OCI-LY7 (cell line): ENCODE data around the gene CDR2.

ENCODE experiments used
- CTCF ChIP-seq: fragments of 200-600 bp; sonication (generic); conservative IDR thresholded peaks from 2 replicates; pipeline ENCODE4 v1.5.1; 2014; ENCODE audit warnings: mild to moderate bottlenecking, antibody characterized with exemption, low read length, moderate library complexity, mixed read lengths
- EZH2phosphoT487 ChIP-seq: fragments of 200-600 bp; sonication (generic); IDR thresholded peaks from 2 replicates; pipeline ENCODE4 v1.6.1; 2018; ENCODE audit warnings: low read depth, borderline replicate concordance, mild to moderate bottlenecking, mixed run types, antibody characterized with exemption, low read length, moderate library complexity, mixed read lengths

GRCh38 chr16:22385196-22385595, 10.8 kb upstream of the CDR2 start:
- TF ChIP-seq CTCF: no peak
- TF ChIP-seq EZH2phosphoT487: no peak
